Immature natural killer cell (primary cell): ENCODE data around the gene ZNF627. TPM values are rescaled to one million over a fixed set of nuclear protein-coding genes. Genes with fewer than 3 reads are reported as not detected.

Experiments used
- DNase-seq, 3 donors: peaks; one replicate each; pipeline ENCODE4 v3.0.0; 2022; ENCODE audit warnings: mixed read lengths in 1 of 3
- H3K27ac Mint-ChIP-seq, 6 donors: one replicate each; pipeline ENCODE4 v1.8.0; 2020; ENCODE audit warnings: mixed read lengths in 6 of 6, mild to moderate bottlenecking in 5 of 6, inconsistent platforms in 4 of 6, moderate library complexity in 3 of 6
- H3K27me3 Mint-ChIP-seq, 3 donors: one replicate each; pipeline ENCODE4 v1.8.0; 2020 to 2021; ENCODE audit warnings: low read depth in 3 of 3, mild to moderate bottlenecking in 3 of 3, mixed read lengths in 3 of 3, moderate library complexity in 3 of 3, inconsistent platforms in 1 of 3
- H3K36me3 Mint-ChIP-seq, 3 donors: one replicate each; pipeline ENCODE4 v1.8.0; 2020; ENCODE audit warnings: mixed read lengths in 3 of 3, inconsistent platforms in 2 of 3, mild to moderate bottlenecking in 2 of 3
- H3K4me1 Mint-ChIP-seq, 2 donors: one replicate each; pipeline ENCODE4 v1.8.0; 2020; ENCODE audit warnings: inconsistent platforms in 2 of 2, mild to moderate bottlenecking in 2 of 2, mixed read lengths in 2 of 2, moderate library complexity in 1 of 2
- H3K4me3 Mint-ChIP-seq, 5 donors: one replicate each; pipeline ENCODE4 v1.8.0; 2020; ENCODE audit warnings: mild to moderate bottlenecking in 5 of 5, mixed read lengths in 5 of 5, inconsistent platforms in 3 of 5, moderate library complexity in 3 of 5
- H3K9me3 Mint-ChIP-seq, 6 donors: one replicate each; pipeline ENCODE4 v1.8.0; 2020; ENCODE audit warnings: mild to moderate bottlenecking in 6 of 6, mixed read lengths in 6 of 6, inconsistent platforms in 4 of 6, moderate library complexity in 3 of 6
- polyA plus RNA-seq, 3 donors: library from polyadenylated mRNA; unstranded; fragments of 300-500 nt; fragmentation: Illumina TruSeq; gene quantifications; one replicate each; pipeline ENCODE4 v1.2.3, GENCODE V29; 2021

Gene ZNF627
- 1 to 10 TPM; 6.1 to 9.6 (median 6.9) TPM for polyA plus RNA-seq

DNA sequence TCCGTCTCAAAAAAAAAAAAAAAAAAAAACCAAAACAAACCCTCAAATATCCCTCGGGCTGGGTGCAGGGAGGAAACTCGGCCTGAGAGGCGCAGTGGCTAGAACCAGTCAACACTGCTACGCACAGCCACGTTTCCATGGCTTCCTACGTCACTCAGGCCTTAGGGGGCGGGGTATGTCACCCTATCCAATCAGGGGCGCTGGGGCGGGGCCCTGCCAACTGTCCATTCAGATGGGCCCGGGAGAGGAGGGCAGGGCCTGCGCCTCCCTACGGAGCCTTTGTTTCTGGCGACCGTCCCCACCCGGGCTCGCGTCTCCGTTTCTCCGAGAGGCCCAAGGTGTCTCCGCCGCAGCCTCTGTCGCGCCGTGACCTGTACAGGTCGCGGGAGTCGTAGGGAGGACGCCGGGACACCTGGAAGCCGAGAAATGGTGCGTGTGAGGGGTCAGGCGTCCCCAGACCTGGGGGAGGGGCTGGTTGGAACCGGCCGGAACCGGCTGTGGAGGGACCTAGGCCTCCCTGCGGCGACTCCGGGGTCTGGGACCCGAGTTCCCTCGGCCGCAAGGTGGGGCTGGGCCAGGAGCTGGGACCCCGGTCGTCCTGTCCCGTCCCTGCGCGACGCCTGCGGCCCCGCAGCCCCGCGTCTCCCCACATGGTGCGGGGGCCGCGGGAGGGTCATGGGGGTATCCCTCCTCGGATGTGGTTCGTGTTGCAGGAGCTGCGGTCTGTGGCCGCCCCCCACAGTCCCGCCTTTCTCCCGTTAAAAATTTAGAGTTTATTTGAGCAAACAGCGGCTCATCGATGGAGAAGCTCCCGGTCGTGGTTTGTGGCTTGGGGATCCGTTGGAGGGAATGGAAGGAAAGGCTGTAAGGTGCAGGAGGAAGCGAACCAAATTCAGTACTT lies at the start of gene ZNF627:
ZNF627 (plus strand) TSS at position 282 of the 901 bp plus-strand sequence; CDS start at position 427, 145 bp downstream.
- Mint-ChIP-seq H3K36me3 (no peaks in the 10 kb centered on the region), H3K4me1 (peaks cover 20 to 34% of the 10 kb centered on the region in 2 donors), H3K4me3 (peak within 1 kb of the TSS; percentile 88 to 96 (median 93)), H3K27me3 (peaks cover 5 to 12% (median 12%) of the 10 kb centered on the region in 3 donors), H3K27ac (peak within 1 kb of the TSS; percentile 75 to 95 (median 92)), H3K9me3 (no peaks in the 10 kb centered on the region)
- DNase-seq: peak; percentile 98

DNA sequence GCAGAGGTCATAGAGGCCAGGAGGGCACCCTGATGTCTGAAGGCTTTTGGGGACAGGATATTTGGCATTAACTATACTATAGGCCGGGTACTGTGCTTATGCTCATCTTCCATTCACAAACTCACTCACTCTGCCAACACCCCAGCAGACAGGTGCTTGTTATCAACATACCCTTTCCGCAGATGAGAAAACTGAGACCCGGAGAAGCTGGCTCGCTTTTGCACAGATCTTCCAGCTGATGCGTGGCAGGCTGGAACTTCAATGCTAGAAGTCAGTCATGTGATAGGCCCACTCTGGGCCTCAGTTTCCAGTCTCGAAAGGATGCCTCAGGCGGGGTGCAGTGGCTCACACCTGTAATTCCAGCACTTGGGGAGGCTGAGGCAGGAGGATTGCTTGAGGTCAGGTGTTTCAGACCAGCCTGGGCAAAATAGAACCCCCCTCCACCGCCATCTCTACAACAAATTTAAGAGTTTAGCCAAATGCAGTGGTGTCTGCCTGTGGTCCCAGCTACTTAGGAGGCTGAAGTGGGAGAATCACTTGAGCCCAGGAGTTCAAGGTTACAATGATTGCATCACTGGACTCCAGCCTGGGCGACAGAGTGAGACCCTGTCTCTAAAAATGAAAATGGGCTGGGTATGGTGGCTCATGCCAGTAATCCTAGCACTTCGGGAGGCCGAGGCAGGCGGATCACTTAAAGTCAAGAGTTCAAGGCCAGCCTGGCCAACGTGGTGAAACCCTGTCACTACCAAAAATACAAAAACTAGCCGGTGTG lies 49.2 kb upstream of the ZNF627 start:
- Mint-ChIP-seq H3K36me3 (no peaks in the 10 kb centered on the region), H3K4me1 (no peaks in the 10 kb centered on the region), H3K27me3 (peaks cover 4 to 5% (median 5%) of the 10 kb centered on the region in 3 donors)

DNA sequence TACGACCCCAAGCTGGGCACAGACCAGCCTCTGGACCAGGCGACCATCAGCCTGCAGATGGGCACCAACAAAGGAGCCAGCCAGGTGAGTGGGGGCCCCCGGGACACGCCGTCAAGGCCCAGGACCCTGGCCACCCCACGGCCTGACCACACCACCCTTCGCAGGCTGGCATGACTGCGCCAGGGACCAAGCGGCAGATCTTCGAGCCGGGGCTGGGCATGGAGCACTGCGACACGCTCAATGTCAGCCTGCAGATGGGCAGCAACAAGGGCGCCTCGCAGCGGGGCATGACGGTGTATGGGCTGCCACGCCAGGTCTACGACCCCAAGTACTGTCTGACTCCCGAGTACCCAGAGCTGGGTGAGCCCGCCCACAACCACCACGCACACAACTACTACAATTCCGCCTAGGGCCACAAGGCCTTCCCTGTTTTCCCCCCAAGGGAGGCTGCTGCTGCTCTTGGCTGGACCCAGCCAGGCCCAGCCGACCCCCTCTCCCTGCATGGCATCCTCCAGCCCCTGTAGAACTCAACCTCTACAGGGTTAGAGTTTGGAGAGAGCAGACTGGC lies 47.8 kb upstream of the ZNF627 start:
- peaks cover 0 to 2% of the 10 kb centered on the region in 2 donors for H3K4me1 Mint-ChIP-seq

More for the DNA sequence above, 49.2 kb upstream of the ZNF627 start:
- Mint-ChIP-seq H3K9me3 (no peaks in the 10 kb centered on the region), H3K4me3 (no peak overlapping the region), H3K27ac (no peak overlapping the region)
- DNase-seq: no peak

DNA sequence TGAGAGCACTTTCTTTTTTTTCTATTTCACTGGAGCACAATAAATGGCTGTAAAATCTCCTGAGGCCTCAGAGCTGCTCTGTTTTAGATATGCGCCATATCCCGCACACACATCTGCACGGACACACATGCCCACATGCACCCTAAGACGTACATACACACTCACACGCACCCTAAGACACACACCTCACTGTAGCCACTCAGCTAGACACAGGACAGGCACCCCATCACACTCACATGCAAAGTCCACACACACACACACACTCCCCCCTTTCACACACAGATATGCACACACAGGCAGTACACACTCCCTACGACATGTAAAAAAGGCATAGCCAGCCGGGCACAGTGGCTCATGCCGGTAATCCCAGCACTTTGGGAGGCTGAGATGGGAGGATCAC lies 47.0 kb upstream of the ZNF627 start:
- H3K4me3 Mint-ChIP-seq: no peak overlapping the region
- H3K9me3 Mint-ChIP-seq: no peaks in the 10 kb centered on the region
- peak overlapping the region in 1 of 6 donors; percentile 4 for H3K27ac Mint-ChIP-seq
- H3K4me1 Mint-ChIP-seq: peaks cover 1 to 2% of the 10 kb centered on the region in 2 donors
- H3K36me3 Mint-ChIP-seq: peaks cover 0 to 2% (median 0%) of the 10 kb centered on the region in 3 donors
- H3K27me3 Mint-ChIP-seq: peaks cover 2 to 6% (median 2%) of the 10 kb centered on the region in 3 donors
- DNase-seq: no peak

More for the DNA sequence above, 47.8 kb upstream of the ZNF627 start:
- H3K27ac Mint-ChIP-seq: no peak overlapping the region
- no peak for DNase-seq
- H3K4me3 Mint-ChIP-seq: no peak overlapping the region
- no peaks in the 10 kb centered on the region for H3K9me3 Mint-ChIP-seq
- no peaks in the 10 kb centered on the region for H3K36me3 Mint-ChIP-seq
- H3K27me3 Mint-ChIP-seq: peaks cover 2 to 5% (median 4%) of the 10 kb centered on the region in 3 donors

DNA sequence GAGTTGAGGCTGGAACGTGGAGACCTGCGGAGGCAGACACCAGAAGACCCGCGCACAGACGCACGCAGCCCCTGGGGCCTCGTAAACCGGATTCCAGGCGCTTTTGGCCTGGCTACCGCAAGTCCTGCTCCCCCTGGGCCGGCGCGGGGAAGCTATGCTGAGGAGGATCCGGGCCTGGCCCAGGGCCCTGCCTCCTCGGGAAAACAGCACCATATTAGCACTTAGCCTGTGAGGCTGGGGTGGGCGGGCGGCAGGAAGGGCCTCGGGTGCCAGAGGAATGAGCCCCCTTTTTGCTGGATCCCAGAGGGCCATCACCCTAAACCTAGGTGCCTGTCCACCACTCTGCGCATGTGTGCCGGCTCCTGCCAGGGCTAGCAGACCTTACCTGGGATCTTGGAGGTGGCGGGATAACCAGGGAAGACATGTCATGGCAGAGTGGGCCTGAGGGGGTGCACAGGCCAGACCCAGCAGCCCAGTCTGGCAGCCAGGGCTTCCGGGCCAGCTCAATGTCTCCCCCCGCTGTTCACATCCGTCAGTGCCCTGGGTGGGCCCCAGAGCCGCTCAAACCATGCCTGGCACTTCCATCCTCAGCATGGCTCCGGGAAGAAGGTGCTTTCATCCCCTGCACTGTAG lies 45.6 kb upstream of the ZNF627 start:
- no peak overlapping the region for H3K27ac Mint-ChIP-seq

DNA sequence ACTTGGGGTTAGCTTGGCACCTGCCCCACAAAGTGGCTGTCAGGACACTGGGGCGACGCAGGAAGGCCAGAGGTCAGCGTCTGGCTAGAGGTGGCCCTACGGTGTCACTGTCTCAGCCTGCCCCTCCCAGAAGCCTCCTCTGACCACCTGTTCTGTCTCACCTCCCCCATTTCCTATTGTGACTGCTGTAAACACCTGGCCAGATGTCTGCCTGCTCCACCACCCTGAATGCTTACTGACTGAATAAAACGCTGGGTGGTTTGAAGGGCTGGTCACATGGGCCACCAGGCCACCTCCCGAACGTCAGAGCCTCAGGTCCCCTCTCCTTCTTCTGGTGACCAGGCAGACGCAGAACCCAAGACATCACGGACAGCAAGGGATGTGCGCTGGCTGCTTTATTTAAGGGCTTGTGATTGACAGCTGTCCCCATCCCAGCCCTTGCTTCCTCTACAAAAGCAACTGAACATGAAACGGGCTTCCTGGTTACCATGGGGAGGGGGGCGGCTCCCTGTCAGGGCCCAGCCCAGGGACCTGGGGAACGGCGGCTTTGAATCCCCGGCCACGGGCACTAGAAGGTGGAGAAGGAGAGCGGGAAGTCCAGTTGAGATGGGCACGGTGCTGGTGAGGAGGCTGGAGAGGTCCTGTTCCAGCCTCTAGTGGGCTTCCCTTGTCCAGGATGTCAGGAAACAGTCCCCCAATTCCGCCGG lies 44.5 kb upstream of the ZNF627 start:
- Mint-ChIP-seq H3K36me3 (peaks cover 0 to 8% (median 3%) of the 10 kb centered on the region in 3 donors), H3K27ac (no peak overlapping the region), H3K4me1 (peaks cover 17 to 19% of the 10 kb centered on the region in 2 donors), H3K27me3 (peaks cover 2 to 6% (median 2%) of the 10 kb centered on the region in 3 donors), H3K4me3 (no peak overlapping the region), H3K9me3 (no peaks in the 10 kb centered on the region)
- no peak for DNase-seq

More for the DNA sequence above, 45.6 kb upstream of the ZNF627 start:
- Mint-ChIP-seq H3K9me3 (no peaks in the 10 kb centered on the region), H3K4me1 (peaks cover 11% of the 10 kb centered on the region in 2 donors), H3K4me3 (no peak overlapping the region), H3K36me3 (peaks cover 0 to 8% (median 0%) of the 10 kb centered on the region in 3 donors), H3K27me3 (peaks cover 2 to 6% (median 2%) of the 10 kb centered on the region in 3 donors)
- DNase-seq: no peak

DNA sequence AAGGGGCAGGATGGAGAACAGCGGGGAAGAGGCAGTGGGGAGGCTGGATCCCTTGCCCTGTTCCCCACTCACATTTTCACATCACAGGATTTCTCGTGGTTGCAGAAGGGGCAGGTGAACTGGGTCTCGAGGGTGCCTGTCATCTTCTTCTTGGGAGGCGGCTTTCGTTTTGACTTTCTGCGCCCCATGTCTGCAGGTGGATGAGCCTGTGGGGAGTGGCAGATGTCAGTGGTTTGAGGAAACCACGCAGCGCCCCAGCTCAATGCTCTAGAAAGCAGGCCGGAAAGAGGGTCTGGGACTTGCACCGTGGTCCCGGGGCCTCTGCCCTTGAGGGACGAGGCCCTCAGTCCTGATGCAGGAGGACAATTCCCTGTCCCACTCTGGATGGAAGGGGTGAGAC lies 43.1 kb upstream of the ZNF627 start:
- no peaks in the 10 kb centered on the region for H3K9me3 Mint-ChIP-seq
- peaks cover 26 to 31% of the 10 kb centered on the region in 2 donors for H3K4me1 Mint-ChIP-seq
- peaks cover 0 to 8% (median 3%) of the 10 kb centered on the region in 3 donors for H3K36me3 Mint-ChIP-seq
- peak overlapping the region in 2 of 6 donors; percentile 12 to 36 for H3K27ac Mint-ChIP-seq
- DNase-seq: no peak
- H3K4me3 Mint-ChIP-seq: no peak overlapping the region
- H3K27me3 Mint-ChIP-seq: peaks cover 3 to 8% (median 3%) of the 10 kb centered on the region in 3 donors

DNA sequence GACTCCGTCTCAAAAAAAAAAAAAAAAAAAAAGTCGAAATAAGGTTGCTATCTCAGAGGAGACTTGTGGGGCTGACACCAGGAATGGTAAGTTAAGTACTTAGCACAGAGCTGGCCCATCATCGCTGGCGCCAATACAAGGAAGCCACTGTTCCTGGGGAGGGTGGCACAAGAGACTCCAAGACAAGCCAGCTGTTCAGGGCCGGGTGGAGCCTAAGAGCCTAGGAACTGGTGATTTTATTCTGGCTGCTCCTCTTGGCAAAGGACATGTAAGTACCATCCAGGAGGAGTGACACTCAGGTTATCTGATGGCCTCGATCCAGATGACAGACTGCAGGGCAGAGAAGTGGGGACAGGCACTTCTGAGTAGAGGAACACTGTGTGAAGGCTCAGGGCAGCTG lies 42.0 kb upstream of the ZNF627 start:
- peak overlapping the region in 2 of 5 donors; percentile 12 to 47 for H3K4me3 Mint-ChIP-seq
- peaks cover 4 to 9% (median 8%) of the 10 kb centered on the region in 3 donors for H3K27me3 Mint-ChIP-seq
- H3K9me3 Mint-ChIP-seq: no peaks in the 10 kb centered on the region
- DNase-seq: no peak
- H3K27ac Mint-ChIP-seq: peak overlapping the region in 1 of 6 donors; percentile 10
- peaks cover 31 to 38% of the 10 kb centered on the region in 2 donors for H3K4me1 Mint-ChIP-seq
- H3K36me3 Mint-ChIP-seq: peaks cover 0 to 8% (median 3%) of the 10 kb centered on the region in 3 donors

DNA sequence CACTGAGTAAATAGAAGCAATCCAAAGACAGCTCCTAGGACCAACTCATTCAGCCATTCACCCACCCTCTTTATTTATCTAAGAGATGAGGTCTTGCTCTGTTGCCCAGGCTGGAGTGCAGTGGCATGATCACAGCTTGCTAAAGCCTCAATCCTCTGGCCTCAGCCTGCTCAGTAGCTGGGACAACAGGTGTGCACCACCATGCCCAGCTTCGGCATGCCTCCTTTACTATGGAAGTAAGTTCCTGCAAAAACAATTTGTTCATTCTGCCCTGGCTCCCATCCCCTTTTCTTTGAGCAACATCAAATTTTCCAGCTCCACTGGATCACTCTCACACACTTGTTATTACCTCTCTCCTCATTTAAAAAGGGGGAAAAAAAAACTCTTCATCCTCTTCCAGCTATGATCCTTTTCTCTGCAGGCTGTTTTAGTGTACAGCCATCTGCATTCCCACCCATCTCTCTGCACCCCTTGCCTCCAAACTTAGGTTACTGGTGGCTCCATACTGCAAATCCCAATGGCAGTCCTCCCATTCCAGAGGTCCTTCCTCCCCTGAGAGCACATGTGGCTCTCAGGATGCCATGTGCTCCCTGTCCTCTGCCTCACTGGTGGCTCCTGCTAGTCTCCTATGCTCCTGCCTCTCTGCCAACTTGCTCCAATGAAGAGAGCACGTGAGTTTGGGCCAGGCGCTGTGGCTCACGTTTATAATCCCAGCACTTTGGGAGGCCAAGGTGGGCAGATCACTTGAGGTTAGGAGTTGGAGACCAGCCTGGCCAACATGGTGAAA lies 40.5 kb upstream of the ZNF627 start:
- H3K27me3 Mint-ChIP-seq: peaks cover 2 to 9% (median 9%) of the 10 kb centered on the region in 3 donors
- H3K9me3 Mint-ChIP-seq: no peaks in the 10 kb centered on the region
- H3K4me1 Mint-ChIP-seq: peaks cover 37 to 44% of the 10 kb centered on the region in 2 donors

DNA sequence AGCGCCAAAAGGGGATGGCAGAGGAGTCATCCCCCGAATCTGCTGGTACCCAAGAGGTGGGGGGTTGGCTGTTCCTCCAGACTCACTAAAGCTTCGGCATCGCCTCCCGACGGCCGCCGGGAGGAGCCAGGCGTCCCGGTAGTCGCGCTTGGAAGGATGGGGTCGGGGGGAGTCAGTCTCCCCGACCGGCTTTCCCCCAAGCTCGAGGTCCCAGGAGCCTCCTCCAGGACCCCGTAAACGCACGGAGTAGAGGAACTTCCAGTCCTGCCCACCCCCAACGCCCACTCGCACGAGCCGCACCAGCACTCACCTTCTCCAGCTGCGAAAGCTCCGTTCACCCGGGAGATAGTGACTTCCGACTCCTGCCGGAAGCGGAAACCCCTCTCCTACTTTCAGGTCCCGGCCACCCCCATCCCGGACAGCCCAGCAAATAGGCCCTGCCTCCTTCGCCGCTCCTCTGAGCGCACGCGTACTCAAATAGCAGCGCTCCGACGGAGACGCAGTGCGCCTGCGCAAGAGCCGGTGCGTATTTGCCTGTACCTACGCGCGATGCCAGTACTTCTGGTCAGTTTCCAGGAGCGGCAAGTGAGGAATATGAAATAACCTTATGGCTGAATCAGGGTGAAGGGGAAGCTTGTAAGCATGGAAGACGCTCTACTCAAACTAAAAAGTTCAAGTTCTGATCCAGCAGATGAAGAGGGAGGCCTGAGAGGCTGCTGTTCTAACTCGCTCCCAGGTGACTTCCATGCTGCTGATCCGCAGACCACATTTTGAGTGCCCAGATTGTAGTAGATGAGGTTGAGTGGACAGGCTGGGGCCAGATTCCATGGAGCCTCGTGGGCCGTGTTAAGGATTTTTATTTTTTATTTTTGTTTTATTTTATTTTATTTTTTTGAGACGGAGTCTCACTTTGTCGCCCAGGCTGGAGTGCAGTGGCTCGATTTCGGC lies 38.1 kb upstream of the ZNF627 start, which contains the start of gene ELOF1:
ELOF1 (minus strand) TSS at position 350 of the 948 bp plus-strand sequence. CDS start 4,883 bp downstream, outside the sequence.
- peak within 1 kb of the TSS; percentile 91 to 98 (median 96) for H3K27ac Mint-ChIP-seq
- peaks cover 0 to 8% (median 3%) of the 10 kb centered on the region in 3 donors for H3K36me3 Mint-ChIP-seq
- H3K4me3 Mint-ChIP-seq: peak within 1 kb of the TSS; percentile 96 to 100 (median 98)
- peak; percentile 95 to 97 (median 95) for DNase-seq
- H3K9me3 Mint-ChIP-seq: no peaks in the 10 kb centered on the region
- peaks cover 35 to 44% of the 10 kb centered on the region in 2 donors for H3K4me1 Mint-ChIP-seq
- peaks cover 2 to 9% (median 7%) of the 10 kb centered on the region in 3 donors for H3K27me3 Mint-ChIP-seq

More for the DNA sequence above, 40.5 kb upstream of the ZNF627 start:
- no peak for DNase-seq
- Mint-ChIP-seq H3K36me3 (peaks cover 0 to 8% (median 3%) of the 10 kb centered on the region in 3 donors), H3K4me3 (peak overlapping the region in 4 of 5 donors; percentile 44 to 98 (median 76)), H3K27ac (peak overlapping the region in 1 of 6 donors; percentile 64)
